BLaER1 (cell line): ENCODE results near the gene TMEM231.

Experiments
- H3K27ac ChIP-seq: shearing (Covaris generic); formaldehyde crosslinking; 2 replicates; pipeline ENCODE4 v1.8.1; 2022
- H3K27me3 ChIP-seq: shearing (Covaris generic); formaldehyde crosslinking; 2 replicates; pipeline ENCODE4 v1.8.1; 2022
- H3K36me3 ChIP-seq: shearing (Covaris generic); formaldehyde crosslinking; 2 replicates; pipeline ENCODE4 v1.8.1; 2022
- H3K4me1 ChIP-seq: shearing (Covaris generic); formaldehyde crosslinking; 2 replicates; pipeline ENCODE4 v1.8.1; 2022
- H3K4me2 ChIP-seq: shearing (Covaris generic); formaldehyde crosslinking; 2 replicates; pipeline ENCODE4 v1.8.1; 2022
- H3K4me3 ChIP-seq: shearing (Covaris generic); formaldehyde crosslinking; 2 replicates; pipeline ENCODE4 v1.8.1; 2022
- H3K9ac ChIP-seq: shearing (Covaris generic); formaldehyde crosslinking; 2 replicates; pipeline ENCODE4 v1.8.1; 2022
- H3K9me3 ChIP-seq: shearing (Covaris generic); formaldehyde crosslinking; 2 replicates; pipeline ENCODE4 v1.8.1; 2022
- H4K20me1 ChIP-seq: shearing (Covaris generic); formaldehyde crosslinking; 2 replicates; pipeline ENCODE4 v1.8.1; 2022
- Cebpa-rat ChIP-seq: shearing (Covaris generic); IDR thresholded peaks from 2 replicates; pipeline ENCODE4 v1.8.1; 2022

The TMEM231 gene

DNA sequence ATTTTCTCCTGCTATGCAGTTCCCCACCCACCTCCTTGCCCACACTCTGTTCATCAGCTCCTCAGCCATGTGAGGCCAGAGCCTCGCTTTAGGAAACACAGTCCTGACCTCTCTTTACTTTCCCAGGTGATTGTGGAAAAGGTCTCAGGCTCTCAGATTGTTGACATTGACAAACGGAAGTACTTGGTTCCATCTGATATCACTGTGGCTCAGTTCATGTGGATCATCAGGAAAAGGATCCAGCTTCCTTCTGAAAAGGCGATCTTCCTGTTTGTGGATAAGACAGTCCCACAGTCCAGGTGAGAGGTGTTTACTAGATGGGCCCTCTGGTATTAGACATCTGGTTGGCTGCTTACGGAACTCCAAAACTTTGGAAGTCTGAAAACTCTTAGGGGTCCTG is 11.9 kb upstream of the TMEM231 start:
- Histone ChIP-seq H3K9me3 (no peaks in the 10 kb centered on the region), H3K4me2 (peak overlapping the region; percentile 99), H3K9ac (peak overlapping the region; percentile 25; the same call in 1 of the 2 replicates), H3K4me1 (peaks cover 55% of the 10 kb centered on the region), H3K4me3 (peak overlapping the region; percentile 94; the same call in 1 of the 2 replicates), H3K27me3 (no peaks in the 10 kb centered on the region), H3K36me3 (peaks cover 56% of the 10 kb centered on the region), H4K20me1 (peaks cover 66% of the 10 kb centered on the region), H3K27ac (no peak overlapping the region)
- no peak for TF ChIP-seq Cebpa-rat

GRCh38 chr16:75566758-75567255 is 10.8 kb upstream of the TMEM231 start:
- Histone ChIP-seq H4K20me1 (peaks cover 55% of the 10 kb centered on the region), H3K4me2 (peak overlapping the region; percentile 99), H3K36me3 (peaks cover 45% of the 10 kb centered on the region), H3K4me1 (peaks cover 55% of the 10 kb centered on the region), H3K27me3 (no peaks in the 10 kb centered on the region), H3K9me3 (no peaks in the 10 kb centered on the region), H3K9ac (peak overlapping the region; percentile 87), H3K27ac (peak overlapping the region; percentile 75), H3K4me3 (peak overlapping the region; percentile 94)
- TF ChIP-seq Cebpa-rat: no peak

DNA sequence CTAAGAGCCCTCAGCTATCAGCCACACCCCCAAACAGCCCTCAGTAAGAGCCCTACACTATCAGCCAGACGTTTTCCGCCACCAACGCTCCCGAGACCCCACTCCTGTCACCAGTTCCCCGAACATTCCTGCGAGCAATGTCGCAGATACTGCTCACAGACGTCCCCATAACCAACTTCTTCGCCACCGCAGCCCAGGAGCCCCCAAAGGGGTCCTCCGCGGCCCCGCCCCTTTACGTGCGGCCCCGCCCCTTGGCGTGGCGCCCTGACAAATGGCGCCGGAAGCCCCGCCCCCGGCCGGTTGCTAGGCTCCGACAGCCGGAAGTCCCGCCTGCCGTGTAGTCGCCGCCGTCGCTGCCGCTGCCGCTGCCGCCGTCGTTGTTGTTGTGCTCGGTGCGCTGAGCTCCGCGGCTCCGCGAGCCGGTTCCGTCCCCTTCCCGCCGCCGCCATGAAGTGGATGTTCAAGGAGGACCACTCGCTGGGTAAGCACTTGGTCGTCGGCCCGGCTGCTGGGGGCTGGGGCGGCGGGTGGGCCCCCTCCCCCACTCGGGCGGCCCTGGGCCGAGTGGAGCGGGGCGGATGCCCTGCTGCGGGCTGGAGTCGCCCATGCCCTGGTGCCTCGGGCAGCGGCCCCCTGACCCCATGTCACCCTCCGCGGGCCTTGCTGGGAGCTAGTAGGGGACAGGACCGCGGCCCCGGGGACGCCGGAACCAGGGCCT is 10.1 kb upstream of the TMEM231 start, which contains the start of gene GABARAPL2:
TSS of gene GABARAPL2 (plus strand) at position 340 of the 718 bp plus-strand sequence. CDS start at position 448, 108 bp downstream.
- Histone ChIP-seq H3K4me1 (peaks cover 55% of the 10 kb centered on the region), H3K36me3 (peaks cover 38% of the 10 kb centered on the region), H3K9ac (peak within 1 kb of the TSS; percentile 87), H3K27me3 (no peaks in the 10 kb centered on the region), H3K4me2 (peak within 1 kb of the TSS; percentile 99), H3K27ac (peak within 1 kb of the TSS; percentile 75), H4K20me1 (peaks cover 49% of the 10 kb centered on the region), H3K9me3 (no peaks in the 10 kb centered on the region), H3K4me3 (peak within 1 kb of the TSS; percentile 94)
- no peak for TF ChIP-seq Cebpa-rat

DNA sequence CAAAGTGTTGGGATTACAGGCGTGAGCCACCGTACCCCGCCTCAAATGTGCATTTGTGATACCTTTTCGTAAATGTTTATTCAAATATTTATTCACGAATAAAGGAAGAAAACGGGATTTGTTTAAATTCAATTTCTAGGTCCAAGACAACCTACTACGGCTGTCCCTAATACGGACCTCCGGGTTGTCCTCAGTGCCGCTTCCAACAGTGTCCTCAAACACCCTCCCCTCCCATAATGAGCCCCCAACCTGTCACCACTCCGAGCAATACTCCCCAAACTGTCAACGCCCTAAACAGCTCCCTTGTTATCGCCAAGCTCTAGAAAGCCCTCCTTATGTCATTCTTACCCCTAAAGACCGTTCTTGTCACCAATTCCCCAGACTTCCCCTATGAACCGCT is 9.6 kb upstream of the TMEM231 start:
- Histone ChIP-seq H3K27me3 (no peaks in the 10 kb centered on the region), H3K4me1 (peaks cover 53% of the 10 kb centered on the region), H3K27ac (0 out of 2 replicates have a peak overlapping the region, but pooled peaks have one; percentile 35), H3K4me3 (peak overlapping the region; percentile 94), H3K9ac (peak overlapping the region; percentile 87), H3K9me3 (no peaks in the 10 kb centered on the region), H3K36me3 (peaks cover 33% of the 10 kb centered on the region), H3K4me2 (peak overlapping the region; percentile 99), H4K20me1 (peaks cover 44% of the 10 kb centered on the region)
- no peak for TF ChIP-seq Cebpa-rat

DNA sequence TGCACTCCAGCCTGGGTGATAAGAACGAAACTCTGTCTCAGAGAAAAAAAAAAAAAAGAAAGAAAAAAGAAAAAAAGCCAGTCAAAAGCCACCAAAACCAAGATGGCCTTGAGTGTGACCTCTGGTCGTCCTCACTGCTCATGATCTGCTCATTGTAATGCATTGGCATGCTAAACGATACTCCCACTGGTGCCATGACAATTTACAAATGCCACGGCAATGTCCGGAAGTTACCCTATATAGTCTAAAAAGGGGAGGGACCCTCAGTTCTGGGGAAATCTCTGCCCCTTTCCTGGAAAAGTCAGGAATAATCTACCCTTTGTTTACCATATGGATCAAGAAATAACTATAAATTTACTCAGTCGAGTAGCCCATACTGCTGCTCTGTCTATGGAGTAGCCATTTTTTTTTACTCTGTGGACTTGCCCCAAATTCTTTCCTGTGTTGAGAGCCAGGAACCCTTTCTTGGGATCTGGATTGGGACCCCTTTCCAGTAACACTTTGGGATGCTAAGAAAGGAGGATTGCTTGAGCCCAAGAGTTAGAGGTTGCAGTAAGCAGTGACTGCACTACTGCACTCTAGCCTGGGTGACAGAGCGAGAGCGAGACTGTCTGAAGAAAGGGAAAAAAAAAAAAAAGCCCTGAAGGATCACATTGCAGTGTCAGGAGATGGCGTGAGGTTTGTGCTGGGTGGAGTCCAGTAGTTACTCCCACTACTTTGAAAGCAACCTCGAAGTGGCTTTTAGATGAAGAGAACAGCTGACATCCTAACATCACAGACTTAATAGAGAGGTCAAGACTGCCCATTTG is 3.7 kb upstream of the TMEM231 start:
- no peak overlapping the region for H3K4me2 ChIP-seq
- no peak overlapping the region for H3K4me3 ChIP-seq
- TF ChIP-seq Cebpa-rat: no peak
- no peak overlapping the region for H3K27ac ChIP-seq
- H4K20me1 ChIP-seq: no peaks in the 10 kb centered on the region
- peaks cover 17% of the 10 kb centered on the region for H3K4me1 ChIP-seq
- peaks cover 6% of the 10 kb centered on the region; the same call in 1 of the 2 replicates for H3K27me3 ChIP-seq
- no peak overlapping the region for H3K9ac ChIP-seq
- no peaks in the 10 kb centered on the region for H3K9me3 ChIP-seq
- no peaks in the 10 kb centered on the region for H3K36me3 ChIP-seq

DNA sequence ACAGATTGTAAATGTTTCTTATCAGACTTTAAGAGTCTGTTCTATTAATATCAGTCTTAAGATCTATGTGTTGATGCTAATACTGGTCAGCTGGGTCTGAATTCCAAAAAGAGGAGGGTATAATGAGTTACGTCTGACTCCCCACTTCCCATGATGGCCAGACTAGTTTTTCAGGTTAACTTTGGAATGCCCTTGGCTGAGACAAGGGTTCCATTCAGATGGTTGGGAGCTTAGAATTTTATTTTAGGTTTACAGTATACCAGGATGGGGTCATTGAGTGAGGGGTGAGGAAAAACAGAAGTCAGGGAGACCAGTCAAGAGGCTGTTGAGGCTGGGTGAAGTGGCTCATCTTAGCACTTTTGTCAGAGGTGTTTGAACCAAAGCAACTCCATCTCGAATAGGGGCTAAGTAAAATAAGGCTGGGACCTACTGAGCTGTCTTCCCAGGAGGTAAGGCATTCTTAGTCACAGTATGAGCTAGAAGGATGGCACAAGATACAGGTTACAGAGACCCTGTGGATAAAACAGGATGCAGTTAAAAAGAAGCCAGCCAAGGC is 2.9 kb upstream of the TMEM231 start:
- H3K4me3 ChIP-seq: no peak overlapping the region
- H3K9me3 ChIP-seq: no peaks in the 10 kb centered on the region
- H3K27ac ChIP-seq: no peak overlapping the region
- no peak for TF ChIP-seq Cebpa-rat
- H4K20me1 ChIP-seq: no peaks in the 10 kb centered on the region
- H3K9ac ChIP-seq: no peak overlapping the region
- peaks cover 12% of the 10 kb centered on the region; the same call in 1 of the 2 replicates for H3K27me3 ChIP-seq
- peaks cover 17% of the 10 kb centered on the region for H3K4me1 ChIP-seq
- no peak overlapping the region for H3K4me2 ChIP-seq
- H3K36me3 ChIP-seq: no peaks in the 10 kb centered on the region

DNA sequence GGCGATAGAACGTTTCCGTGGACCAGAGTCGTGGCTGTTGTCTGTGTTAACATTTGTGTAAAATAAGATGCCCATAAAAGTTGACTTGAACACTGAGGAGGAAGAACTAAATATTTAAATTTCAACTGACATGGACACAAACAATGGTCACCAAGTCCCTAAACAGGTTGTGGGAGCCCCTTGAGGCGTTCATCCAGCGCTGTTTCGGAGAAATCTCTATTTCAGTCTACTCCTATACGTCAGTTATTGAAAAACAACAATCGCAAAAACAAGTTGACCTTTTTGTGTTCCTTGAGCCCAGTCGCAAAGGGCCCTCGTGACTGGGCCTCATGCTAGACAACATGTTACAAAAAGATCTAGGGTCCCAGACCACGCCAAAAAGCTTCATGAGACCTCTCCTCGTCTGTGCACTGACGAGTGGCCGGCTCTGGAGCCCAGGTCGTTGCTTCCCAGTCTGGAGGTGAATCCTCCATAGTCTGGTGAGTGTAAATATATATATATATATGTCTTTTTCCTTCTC is 439 bp upstream of the TMEM231 start:
- Histone ChIP-seq H3K4me3 (peak overlapping the region; percentile 73), H3K9me3 (no peaks in the 10 kb centered on the region), H3K9ac (no peak overlapping the region), H3K4me1 (peaks cover 23% of the 10 kb centered on the region), H3K4me2 (peak overlapping the region; percentile 89), H3K27me3 (peaks cover 12% of the 10 kb centered on the region; the same call in 1 of the 2 replicates), H3K36me3 (no peaks in the 10 kb centered on the region), H3K27ac (no peak overlapping the region), H4K20me1 (no peaks in the 10 kb centered on the region)
- TF ChIP-seq Cebpa-rat: no peak

DNA sequence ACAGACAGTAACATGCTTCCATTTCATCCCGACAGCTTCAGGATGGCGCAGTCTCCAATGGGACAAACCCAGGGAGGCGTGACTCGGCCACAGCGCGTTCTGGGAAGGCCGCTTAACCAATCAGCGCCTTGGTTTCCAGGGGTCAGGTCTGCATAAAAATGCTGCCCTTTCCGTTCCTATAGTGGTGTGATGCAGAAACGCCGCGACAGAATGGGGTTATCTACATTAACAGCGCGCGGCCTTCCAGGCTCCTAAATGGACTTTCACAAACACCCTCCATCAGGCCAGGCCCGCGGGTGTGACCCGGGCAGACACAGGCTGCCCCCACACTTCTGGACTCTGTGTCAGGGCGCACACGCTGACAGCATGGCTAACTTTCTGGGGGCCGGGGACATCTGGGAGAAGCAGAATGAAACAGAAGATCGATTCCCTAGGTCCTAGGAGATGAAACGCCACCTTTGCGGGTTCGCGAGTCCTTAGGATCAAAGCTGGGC is 792 bp downstream of the TMEM231 start:
- H3K27ac ChIP-seq: no peak overlapping the region
- no peaks in the 10 kb centered on the region for H3K9me3 ChIP-seq
- peaks cover 12% of the 10 kb centered on the region; the same call in 1 of the 2 replicates for H3K27me3 ChIP-seq
- H4K20me1 ChIP-seq: no peaks in the 10 kb centered on the region
- H3K36me3 ChIP-seq: no peaks in the 10 kb centered on the region
- peak overlapping the region; percentile 89 for H3K4me2 ChIP-seq
- TF ChIP-seq Cebpa-rat: no peak
- peak overlapping the region; percentile 73 for H3K4me3 ChIP-seq
- peak overlapping the region; percentile 61 for H3K9ac ChIP-seq
- H3K4me1 ChIP-seq: peaks cover 27% of the 10 kb centered on the region

- peaks cover 12% of the 10 kb centered on the region; the same call in 1 of the 2 replicates for H3K27me3 ChIP-seq
Observed at GRCh38 chr16:75552951-75553350, 3.1 kb downstream of the TMEM231 start.

More at GRCh38 chr16:75552951-75553350, 3.1 kb downstream of the TMEM231 start:
- Histone ChIP-seq H4K20me1 (no peaks in the 10 kb centered on the region), H3K27ac (no peak overlapping the region), H3K36me3 (no peaks in the 10 kb centered on the region), H3K4me3 (no peak overlapping the region), H3K9me3 (no peaks in the 10 kb centered on the region), H3K4me2 (no peak overlapping the region), H3K4me1 (peaks cover 38% of the 10 kb centered on the region), H3K9ac (no peak overlapping the region)
- no peak for TF ChIP-seq Cebpa-rat
